CD4-positive, alpha-beta T cell treated with Interleukin-15 for 1 hour (primary cell): ENCODE measurements around the gene DPY19L3.
"Not testable (repeated sequence)": the region's sequence is repeated elsewhere in the genome, so short reads cannot be mapped to it uniquely, and the experiment has no call there.

Experiments used
- DNase-seq: peaks from one replicate; pipeline ENCODE4 v3.0.0-alpha.2; 2020

The DPY19L3 gene, protein sequence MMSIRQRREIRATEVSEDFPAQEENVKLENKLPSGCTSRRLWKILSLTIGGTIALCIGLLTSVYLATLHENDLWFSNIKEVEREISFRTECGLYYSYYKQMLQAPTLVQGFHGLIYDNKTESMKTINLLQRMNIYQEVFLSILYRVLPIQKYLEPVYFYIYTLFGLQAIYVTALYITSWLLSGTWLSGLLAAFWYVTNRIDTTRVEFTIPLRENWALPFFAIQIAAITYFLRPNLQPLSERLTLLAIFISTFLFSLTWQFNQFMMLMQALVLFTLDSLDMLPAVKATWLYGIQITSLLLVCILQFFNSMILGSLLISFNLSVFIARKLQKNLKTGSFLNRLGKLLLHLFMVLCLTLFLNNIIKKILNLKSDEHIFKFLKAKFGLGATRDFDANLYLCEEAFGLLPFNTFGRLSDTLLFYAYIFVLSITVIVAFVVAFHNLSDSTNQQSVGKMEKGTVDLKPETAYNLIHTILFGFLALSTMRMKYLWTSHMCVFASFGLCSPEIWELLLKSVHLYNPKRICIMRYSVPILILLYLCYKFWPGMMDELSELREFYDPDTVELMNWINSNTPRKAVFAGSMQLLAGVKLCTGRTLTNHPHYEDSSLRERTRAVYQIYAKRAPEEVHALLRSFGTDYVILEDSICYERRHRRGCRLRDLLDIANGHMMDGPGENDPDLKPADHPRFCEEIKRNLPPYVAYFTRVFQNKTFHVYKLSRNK

DNA sequence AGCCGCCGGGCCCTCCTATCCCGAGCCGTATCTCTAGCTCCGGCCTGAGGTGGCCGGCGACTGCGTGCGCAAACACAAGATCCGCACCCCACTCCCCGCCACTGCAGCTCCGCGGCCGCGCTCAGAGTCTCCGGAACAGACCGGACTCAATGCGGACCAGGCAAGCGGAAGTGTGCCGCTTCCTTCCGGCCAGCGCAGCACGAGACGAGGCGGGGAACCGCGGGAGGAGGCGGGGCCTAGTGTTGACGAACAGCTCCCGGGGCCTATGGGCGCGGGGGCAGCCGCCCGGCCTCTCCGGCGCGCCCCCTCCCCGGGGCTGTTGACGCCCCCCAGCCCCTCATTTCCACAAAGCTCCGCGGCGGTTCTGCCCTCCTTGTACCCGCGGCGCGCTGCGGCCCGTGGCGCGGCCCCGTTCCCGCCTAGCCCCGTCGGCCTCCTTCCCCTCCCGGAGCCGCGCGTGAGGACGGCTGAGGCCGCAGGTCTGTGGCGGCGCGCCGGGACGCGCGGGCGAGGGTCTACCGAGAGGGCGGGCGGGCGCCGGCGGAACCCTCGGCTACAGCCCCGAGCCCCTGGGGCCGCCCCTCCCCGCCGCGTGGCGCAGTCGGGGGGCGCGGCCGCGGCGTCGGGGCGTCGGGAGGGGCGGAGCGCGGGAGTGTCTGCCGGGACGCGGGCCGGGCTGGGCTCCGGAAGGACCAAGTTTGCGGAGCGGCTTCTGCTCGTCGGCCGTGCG lies at the start of gene DPY19L3:
DPY19L3 (plus strand) TSS at position 340 of the 730 bp plus-strand sequence. CDS start 2,484 bp downstream, outside the sequence.
- DNase-seq, result peak; percentile 91

DNA sequence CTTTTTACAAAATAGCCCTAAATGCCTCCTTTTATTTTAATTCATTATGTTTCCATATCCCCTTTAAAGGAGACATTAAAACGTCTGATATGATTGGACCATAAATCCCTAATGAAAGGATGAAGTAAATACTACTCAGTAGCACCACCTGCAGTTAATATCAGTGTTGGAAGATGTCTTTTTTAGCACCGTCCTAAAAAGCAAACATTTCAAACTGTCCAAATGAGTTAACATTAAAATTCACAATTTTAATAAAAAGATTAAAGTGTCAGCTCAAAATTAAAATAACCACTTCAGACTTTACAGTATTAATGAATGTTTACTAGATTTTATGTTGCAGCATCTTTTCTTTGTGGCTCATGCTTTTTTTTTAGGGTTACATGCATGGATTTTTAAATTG lies 47.9 kb upstream of the DPY19L3 start:
- no peak for DNase-seq

DNA sequence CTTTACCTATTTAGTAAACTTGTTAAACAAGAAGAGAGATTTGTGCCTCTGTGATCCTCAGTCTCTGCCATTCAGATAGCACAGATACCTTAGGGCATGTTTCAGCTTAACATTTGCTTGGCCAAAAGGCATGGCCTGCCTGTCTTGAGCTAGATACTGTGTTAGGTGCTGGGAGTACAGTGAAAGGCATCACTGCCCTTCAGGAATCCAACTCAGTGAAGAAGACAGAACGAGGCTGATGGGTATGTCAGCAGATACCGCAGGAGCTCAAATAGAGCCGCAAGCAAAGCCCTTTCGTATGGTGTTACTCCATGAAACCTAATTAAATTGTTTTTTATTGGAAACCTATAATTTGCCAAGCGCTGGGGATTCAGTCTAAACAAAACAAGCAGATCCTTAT lies 47.2 kb upstream of the DPY19L3 start:
- no peak for DNase-seq

DNA sequence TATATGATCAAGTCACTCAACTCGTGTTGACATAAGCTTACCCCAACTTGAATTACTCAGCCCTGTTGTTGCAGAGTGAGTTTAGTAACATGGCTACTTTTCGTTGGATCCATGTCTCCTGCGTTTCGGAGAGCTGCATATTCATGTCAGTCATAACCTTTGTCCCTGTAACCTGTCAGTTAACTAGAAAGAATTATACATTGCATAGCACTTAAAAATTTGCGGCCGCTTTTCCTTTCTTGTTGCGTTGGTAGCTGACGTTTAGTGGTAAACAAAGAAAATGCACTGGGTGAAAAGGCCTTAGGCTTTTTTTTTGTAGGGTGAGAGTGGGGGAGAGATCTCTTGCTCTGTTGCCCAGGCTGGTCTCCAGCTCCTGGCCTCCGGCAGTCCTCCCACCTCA lies 46.0 kb upstream of the DPY19L3 start:
- no peak for DNase-seq

DNA sequence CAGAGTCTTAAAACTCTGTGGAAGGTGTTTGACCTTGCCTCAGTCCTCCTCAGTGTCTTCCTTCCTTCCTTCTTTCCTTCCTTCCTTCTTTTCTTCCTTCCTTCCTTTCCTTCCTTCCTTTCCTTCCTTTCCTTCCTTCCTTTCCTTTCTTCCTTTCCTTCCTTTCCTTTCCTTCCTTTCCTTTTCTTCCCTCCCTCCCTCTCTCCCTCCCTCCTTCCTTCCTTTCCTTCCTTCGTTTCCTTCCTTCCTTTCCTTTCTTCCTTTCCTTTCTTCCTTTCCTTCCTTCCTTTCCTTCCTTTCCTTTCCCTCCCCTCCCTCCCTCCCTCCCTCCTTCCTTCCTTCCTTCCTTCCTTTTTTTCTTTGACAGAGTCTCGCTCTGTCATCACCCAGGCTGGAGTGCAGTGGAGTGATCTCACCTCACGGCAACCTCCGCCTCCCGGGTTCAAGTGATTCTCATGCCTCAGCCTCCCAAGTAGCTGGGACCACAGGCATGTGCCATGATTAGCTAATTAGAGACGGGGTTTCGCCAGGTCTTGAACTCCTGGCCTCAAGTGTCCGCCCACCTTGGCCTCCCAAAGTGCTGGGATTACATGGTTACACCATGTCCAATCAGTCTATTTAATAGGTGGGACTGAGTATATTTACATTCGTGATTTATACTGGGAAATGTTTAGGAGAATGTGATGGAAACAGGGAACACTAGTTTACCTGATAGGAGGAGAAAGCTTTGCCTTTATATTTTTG lies 43.8 kb upstream of the DPY19L3 start:
- no peak for DNase-seq

DNA sequence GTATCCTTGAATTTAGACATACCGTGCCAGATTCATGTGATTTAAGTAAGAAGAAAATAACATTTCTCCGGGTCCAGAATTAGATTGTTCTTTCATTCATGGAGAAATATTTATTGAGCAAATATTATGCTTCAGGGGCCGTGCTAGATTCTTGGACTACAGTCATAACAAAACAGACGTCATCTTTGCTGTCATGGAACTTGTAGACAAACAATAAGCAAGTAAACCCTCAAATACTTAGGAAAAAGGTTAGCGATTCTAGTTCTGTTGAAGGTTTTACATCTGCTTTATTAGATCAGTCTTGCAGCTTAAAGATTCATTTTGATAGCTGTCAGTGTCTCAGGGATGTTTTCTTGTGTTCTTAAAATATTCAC lies 43.3 kb upstream of the DPY19L3 start:
- no peak for DNase-seq

DNA sequence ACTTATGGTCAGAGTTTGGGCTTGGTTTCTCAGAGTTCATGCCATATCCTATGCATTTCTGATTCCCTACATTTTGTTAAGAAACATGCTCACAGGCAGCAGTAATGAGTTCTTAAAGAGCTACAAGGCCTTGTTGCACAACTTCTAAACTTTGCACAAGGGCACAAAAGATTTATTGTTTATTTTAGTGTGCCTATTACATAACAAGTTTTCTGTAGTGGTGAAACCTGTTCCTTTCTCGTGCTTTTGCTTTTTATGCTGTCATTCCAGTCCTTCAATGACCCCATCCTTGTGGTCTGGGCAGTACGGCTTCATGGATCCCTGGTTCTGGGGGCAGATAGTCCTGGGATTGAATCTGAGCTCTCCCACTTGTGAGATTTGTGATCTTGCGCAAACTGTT lies 42.4 kb upstream of the DPY19L3 start:
- DNase-seq, result no peak

DNA sequence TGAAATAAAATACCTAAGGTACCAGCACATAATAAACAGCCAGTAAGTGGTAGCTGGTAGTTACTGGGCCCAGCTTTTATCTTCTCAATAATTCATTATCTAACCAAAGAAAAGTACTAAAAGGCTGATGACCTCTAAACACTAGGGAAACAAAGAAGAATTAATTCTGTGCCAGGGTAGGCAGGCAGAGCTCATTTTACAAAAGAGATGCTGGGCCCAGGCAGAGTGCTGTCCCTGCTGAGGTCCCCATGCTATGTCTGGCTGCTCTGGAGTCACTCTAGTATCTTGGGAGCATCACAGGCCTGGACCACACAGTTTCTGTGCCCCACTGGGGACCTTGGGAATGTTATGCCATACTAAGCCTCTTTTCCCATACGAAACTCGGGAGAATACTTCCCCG lies 41.9 kb upstream of the DPY19L3 start:
- DNase-seq, result no peak

DNA sequence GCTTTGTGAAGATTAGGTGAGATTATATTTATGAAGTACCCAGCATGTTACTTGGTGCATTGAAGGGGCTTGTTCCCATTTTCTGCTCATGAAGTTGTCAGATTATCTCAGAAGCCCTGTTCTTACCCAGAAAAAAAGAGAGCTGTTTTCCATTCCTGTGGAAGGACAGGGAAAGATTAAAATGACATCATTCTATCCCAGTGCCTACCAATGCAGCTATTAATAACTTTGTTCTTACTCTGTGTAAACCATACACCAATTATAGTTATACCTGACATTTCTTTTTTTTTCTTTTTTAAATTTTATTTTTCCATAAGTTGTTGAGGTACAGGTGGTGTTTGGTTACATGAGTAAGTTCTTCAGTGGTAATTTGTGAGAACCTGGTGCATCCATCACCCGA lies 41.5 kb upstream of the DPY19L3 start:
- no peak for DNase-seq

DNA sequence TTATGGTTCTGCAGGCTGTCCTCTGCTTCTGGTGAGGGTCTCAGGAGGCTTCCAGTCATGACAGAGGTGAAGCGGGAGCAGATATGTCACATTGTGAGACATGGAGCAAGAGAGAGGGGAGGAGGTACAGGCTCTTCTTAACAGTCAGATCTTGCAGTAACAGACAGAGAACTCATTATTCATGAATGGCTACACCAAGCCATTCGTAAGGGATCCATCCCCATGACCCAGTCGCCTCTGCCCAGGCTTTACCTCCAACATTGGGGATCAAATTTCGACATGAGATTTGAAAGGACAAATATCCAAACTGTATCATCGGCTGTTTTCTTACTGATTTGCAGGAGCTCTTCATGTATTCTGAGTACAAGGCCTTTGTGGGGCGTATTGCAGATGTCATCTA lies 38.5 kb upstream of the DPY19L3 start:
- no peak for DNase-seq

DNA sequence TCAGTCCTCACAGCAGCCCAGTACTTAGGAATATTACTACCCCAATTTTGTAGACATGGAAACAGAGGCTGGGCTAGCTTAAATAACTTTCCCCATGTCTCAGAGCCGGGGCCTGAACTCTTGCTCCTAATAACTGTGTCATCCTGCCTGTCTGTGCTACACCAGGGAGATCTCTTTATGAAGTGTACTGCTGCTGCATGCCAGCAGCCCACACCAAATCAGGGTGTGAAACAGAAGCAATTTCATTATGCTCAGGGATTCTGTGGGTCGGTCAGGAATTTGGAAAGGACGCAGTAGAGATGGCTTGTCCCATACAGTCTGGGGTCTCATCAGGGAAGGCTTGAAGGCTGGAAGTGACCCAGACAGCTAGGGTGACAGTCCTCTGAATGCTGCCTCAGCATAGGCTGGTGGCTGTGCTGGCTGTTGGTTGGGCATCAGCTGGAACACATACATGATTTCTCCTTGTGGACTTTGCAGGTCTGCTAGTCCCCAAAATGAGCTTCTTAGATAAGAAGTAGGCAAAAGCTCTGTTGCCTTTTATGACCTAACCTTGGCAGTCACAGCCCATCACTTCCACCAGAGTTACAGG lies 37.5 kb upstream of the DPY19L3 start:
- no peak for DNase-seq

DNA sequence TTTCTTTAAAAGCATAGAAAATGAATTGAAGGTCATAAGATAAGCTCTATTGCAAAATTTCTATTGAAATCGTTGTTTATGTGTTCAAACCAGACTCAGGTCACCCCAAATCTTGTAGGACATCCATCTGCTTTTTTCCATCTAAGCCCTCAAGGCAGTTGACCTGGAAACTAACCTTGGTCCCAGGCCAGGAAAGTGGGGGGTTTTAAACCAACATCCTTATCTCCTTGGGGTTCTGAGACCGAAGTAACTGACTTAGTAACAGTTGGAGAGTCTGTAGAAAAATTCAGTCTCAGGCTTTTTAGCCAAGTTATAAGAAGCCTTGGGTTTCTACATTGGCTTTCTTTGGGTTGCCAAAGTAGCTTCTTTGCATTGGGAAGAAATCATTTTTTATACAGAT lies 36.8 kb upstream of the DPY19L3 start:
- DNase-seq, result no peak

DNA sequence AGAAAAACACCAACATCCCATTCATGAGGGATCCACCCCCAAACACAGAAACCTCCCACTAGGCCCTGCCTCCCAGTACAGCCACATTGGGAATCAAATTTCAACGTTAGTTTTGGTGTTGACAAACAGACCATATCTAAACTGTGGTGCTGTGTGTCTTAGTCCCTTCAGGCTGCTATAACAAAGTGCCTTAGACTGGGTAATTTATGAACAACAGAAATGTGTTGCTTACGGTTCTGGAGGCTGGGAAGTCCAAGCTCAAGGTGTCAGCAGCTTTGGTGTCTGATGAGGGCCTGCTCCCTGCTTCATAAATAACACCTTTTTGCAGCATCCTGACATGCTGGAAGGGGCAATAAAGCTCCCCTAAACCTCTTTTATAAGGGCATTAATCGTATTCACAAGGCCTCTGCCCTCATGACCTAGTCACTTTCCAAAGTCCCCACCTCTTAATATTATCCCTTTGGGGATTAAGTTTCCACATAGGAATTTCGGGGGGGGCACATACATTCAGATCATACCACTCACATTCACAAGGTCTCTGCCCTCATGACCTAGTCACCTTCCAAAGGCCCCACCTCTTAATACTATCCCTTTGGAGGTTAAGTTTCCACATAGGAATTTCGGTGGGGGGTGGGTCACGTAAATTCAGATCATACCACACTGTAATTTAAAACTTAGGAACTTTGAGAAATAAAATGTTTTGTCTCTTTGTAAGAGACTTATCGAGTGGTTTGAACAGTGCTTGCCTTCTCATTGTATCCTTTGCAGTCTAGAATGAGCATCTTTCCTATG lies 32.6 kb upstream of the DPY19L3 start:
- DNase-seq, result no peak

DNA sequence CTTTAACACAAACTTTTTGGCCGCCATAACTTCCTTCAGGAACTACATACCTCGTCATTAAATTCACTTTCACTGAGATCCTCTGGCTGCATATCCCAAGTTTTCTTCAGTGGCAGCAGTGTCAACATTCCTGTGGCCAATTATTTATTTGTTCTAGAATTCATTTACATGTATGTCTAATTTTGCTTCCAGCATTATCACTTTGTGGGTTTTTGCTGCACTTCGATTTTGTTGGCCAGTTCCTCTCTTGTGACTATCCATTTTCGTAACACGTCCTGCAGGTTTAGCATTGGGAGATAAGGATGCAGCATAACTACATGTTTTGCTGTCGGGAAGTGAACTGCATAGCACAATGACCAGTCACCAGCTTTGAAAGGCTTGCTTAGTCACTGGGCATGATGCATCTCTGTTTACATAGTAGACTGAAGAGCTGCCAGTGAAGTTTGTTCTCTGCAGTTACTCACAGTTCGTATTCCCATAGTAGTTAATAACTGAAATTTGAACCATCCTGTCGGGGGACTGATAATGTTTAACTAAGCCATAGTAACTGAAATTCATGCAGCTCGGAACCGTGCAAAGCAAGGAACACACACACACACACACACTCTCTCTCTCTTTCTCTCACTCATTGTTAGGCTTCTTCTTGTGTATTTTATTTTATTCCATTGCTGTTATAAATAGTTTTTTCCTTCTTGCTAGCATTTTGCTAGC lies 31.8 kb upstream of the DPY19L3 start:
- no peak for DNase-seq

DNA sequence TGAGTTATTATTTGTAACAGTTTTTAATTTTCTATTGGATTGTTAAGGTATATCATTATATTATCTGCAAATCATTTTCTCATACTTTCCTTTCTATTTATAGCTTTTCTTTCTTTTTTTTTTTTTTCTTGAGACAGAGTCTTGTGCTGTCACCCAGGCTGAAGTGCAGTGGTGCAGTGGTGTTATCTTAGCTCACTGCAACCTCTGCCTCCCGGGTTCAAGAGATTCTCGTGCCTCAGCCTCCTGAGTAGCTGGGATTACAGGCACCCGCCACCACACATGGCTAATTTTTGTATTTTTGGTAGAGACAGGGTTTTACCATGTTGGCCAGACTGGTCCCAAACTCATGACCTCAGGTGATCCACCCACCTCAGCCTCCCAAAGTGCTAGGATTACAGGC lies 31.2 kb upstream of the DPY19L3 start:
- DNase-seq, result not testable (repeated sequence)

DNA sequence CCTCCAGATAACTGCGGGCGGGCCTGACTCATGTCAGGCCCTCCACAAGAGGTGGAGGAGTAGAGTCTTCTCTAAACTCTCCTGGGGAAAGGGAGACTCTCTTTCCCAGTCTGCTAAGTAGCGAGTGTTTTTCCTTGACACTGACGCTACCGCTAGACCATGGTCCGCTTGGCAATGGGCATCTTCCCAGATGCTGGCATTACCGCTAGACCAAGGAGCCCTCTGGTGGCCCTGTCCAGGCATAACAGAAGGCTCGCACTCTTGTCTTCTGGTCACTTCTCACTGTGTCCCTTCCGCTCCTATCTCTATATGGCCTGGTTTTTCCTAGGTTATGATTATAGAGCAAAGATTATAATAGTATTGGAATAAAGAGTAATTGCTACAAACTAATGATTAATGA lies 28.5 kb upstream of the DPY19L3 start:
- DNase-seq, result not testable (repeated sequence)

DNA sequence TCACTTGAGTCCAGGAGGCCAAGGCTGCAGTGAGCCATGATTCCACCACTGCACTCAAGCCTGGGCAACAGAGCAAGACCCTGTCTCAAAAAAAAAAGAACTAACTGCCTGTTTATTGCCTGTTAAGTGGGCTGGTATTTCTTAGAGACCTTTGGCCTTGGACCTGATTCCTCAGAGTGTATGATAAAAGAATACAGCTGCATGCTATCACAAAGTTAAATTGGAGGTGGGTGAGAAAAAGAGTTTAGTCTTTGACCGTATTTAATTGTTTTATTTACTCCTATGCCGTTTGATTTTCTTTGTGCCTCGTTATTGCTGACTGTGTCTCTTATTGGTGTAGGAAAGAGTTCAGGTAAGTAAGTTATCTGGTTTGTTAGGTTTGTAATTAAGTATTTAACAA lies 25.3 kb upstream of the DPY19L3 start:
- DNase-seq, result no peak

DNA sequence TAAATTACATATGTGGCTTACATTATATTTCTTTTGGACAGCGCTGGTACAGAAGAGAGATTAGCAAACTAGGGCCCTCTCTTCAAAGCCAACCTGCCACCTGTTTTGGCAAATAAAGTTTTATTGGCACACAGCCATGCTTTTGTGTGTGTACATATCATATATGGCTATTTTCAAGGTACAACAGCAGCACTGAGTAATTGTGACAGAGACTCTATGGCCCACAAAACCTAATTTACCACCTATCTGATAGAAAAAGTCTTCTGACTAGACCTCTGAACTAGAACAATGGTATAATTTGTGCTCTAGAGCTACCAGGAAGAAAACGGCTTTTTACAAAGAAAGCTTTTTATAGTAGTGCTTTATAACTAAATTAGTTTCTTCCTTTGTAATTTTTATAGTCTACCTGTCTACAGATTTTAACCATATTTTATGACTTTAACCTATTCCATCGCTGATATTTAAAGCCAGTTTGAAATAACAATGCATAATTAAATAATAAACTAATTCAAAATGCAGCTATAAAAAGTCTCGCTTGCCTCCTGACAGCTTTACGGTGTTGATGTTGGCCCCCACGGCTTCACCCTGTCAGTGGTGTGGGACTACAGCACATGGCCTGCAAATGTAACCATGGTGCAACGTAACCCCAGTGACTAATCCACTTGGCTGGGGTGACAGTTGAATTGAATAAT lies 17.7 kb upstream of the DPY19L3 start:
- no peak for DNase-seq

DNA sequence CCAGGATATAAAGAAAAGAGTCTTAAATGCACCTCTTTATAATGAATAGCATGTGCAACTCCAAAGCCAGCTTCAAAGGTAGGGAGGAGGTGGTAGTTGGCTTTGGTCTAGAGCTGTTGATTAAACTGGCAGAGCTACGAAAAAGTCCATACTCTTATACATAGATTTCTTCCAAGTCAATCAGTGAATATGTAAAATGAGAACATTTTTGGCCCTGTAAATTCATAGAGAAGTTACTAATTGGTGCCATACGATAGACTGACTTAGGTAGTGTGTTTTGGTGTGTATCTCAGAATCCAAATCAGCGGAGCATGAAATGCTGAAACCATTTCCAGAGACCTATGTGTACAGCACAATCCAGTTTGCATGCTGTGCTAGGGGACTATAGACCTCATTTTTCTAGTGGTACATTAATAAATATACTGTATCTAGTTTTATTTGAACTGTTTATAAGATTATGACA lies 17.1 kb upstream of the DPY19L3 start:
- DNase-seq, result no peak

DNA sequence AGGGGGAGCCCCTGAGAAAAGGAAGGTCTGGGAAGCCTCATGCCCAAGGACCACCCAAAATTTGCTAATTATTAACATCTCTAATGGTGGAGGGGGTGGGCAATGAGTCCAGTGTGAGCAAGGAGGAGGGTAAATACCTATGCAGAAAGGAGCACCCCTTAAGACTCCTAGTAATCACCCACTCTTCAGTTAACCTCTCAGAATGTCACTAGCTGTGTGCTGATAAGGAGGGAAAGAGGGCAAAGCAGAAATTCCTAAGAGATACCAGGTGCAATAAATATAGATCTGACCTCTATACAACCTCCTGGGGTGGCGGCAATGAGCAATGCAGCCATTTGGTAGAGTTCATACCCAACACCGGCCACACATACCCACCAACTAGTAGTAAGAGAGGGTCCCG lies 12.7 kb upstream of the DPY19L3 start:
- DNase-seq, result no peak
